WTC11 (cell line): ENCODE measurements around the gene TBC1D4. TPM values are rescaled to one million over a fixed set of nuclear protein-coding genes. Genes with fewer than 3 reads are reported as not detected.

Experiments
- ATAC-seq: fragments of 200-7000 bp; cut with Tn5 transposase; 2 replicates; pipeline ENCODE4 v1.10.0; 2021; ENCODE audit warnings: mild to moderate bottlenecking, moderate library complexity
- CTCF ChIA-PET: fragments of 300-600 bp; sonication (Branson Sonifier 250); formaldehyde crosslinking; loops from one replicate; lab custom pipeline; 2021; ENCODE audit warnings: antibody characterized with exemption; lab: Charles Lee
- POLR2A ChIA-PET: fragments of 350-600 bp; sonication (Branson Sonifier 250); formaldehyde crosslinking; loops from one replicate; lab custom pipeline; 2021; ENCODE audit warnings: antibody characterized with exemption; lab: Charles Lee
- DNase-seq: peaks from one replicate; pipeline ENCODE4 v3.0.0; 2021; ENCODE audit warnings: low spot score
- H3K27ac Mint-ChIP-seq: 2 replicates; pipeline ENCODE4 v1.8.0; 2021; ENCODE audit warnings: mixed read lengths
- H3K27me3 Mint-ChIP-seq: 2 replicates; pipeline ENCODE4 v1.8.0; 2021; ENCODE audit warnings: low read depth, mild to moderate bottlenecking, moderate library complexity, mixed read lengths
- H3K36me3 Mint-ChIP-seq: 2 replicates; pipeline ENCODE4 v1.8.0; 2021; ENCODE audit warnings: mixed read lengths
- H3K4me1 Mint-ChIP-seq: 2 replicates; pipeline ENCODE4 v1.8.0; 2022; ENCODE audit warnings: mixed read lengths
- H3K4me3 Mint-ChIP-seq: 2 replicates; pipeline ENCODE4 v1.8.0; 2021; ENCODE audit warnings: mild to moderate bottlenecking, moderate library complexity, mixed read lengths
- H3K9me3 Mint-ChIP-seq: 2 replicates; pipeline ENCODE4 v1.8.0; 2021; ENCODE audit warnings: mixed read lengths
- ATF1 ChIP-seq: sonication (generic); formaldehyde crosslinking; IDR thresholded peaks from 2 replicates; pipeline ENCODE4 v1.8.1; 2023; ENCODE audit warnings: mild to moderate bottlenecking, moderate library complexity, missing genetic modification reagents
- ATF2 ChIP-seq: sonication (generic); formaldehyde crosslinking; IDR thresholded peaks from 2 replicates; pipeline ENCODE4 v1.8.1; 2022; ENCODE audit warnings: low read depth, missing genetic modification reagents, borderline replicate concordance
- ATF3 ChIP-seq: sonication (generic); formaldehyde crosslinking; conservative IDR thresholded peaks from 2 replicates; pipeline ENCODE4 v1.8.1; 2022; ENCODE audit warnings: mild to moderate bottlenecking, missing genetic modification reagents
- ATF6 ChIP-seq: sonication (generic); formaldehyde crosslinking; IDR thresholded peaks from 2 replicates; pipeline ENCODE4 v1.8.1; 2023; ENCODE audit warnings: mild to moderate bottlenecking, missing genetic modification reagents
- GRHL2 ChIP-seq: fragments of 250-450 bp; sonication (Bioruptor Pico); IDR thresholded peaks from 2 replicates; pipeline ENCODE4 v1.8.0; 2022; ENCODE audit warnings: mild to moderate bottlenecking, moderate library complexity; ENCODE audit not compliant: insufficient replicate concordance, severe bottlenecking
- JUN ChIP-seq: sonication (generic); formaldehyde crosslinking; IDR thresholded peaks from 2 replicates; pipeline ENCODE4 v1.8.0; 2023; ENCODE audit warnings: mild to moderate bottlenecking, missing genetic modification reagents
- NFYB ChIP-seq: sonication (generic); formaldehyde crosslinking; conservative IDR thresholded peaks from 2 replicates; pipeline ENCODE4 v1.8.0; 2022; ENCODE audit warnings: low read depth, missing genetic modification reagents
- NR2C2 ChIP-seq: sonication (generic); formaldehyde crosslinking; IDR thresholded peaks from 2 replicates; pipeline ENCODE4 v1.8.0; 2022; ENCODE audit warnings: mild to moderate bottlenecking, missing genetic modification reagents
- NR3C1 ChIP-seq: sonication (generic); formaldehyde crosslinking; conservative IDR thresholded peaks from 2 replicates; pipeline ENCODE4 v1.8.1; 2023; ENCODE audit warnings: low read depth, mild to moderate bottlenecking, missing genetic modification reagents
- OVOL2 ChIP-seq: fragments of 250-450 bp; sonication (Bioruptor Pico); IDR thresholded peaks from 2 replicates; pipeline ENCODE4 v1.9.0; 2021; ENCODE audit warnings: mild to moderate bottlenecking, borderline replicate concordance
- PRRX2 ChIP-seq: fragments of 250-450 bp; sonication (Bioruptor Pico); IDR thresholded peaks from 2 replicates; pipeline ENCODE4 v1.8.0; 2021; ENCODE audit warnings: mild to moderate bottlenecking
- SMAD4 ChIP-seq: sonication (generic); formaldehyde crosslinking; IDR thresholded peaks from 2 replicates; pipeline ENCODE4 v1.8.0; 2022; ENCODE audit warnings: mild to moderate bottlenecking, missing genetic modification reagents
- TEAD1 ChIP-seq: sonication (generic); formaldehyde crosslinking; IDR thresholded peaks from 2 replicates; pipeline ENCODE4 v1.8.0; 2022; ENCODE audit warnings: mild to moderate bottlenecking, missing genetic modification reagents
- TP53 ChIP-seq: sonication (generic); formaldehyde crosslinking; IDR thresholded peaks from 2 replicates; pipeline ENCODE4 v1.8.1; 2023; ENCODE audit warnings: mild to moderate bottlenecking, missing genetic modification reagents
- ZBTB21 ChIP-seq: sonication (generic); formaldehyde crosslinking; IDR thresholded peaks from 2 replicates; pipeline ENCODE4 v1.8.1; 2023; ENCODE audit warnings: mild to moderate bottlenecking, missing genetic modification reagents, borderline replicate concordance
- ZNF121 ChIP-seq: sonication (generic); formaldehyde crosslinking; IDR thresholded peaks from 2 replicates; pipeline ENCODE4 v1.8.0; 2023; ENCODE audit warnings: missing genetic modification reagents
- ZNF416 ChIP-seq: fragments of 250-450 bp; sonication (Bioruptor Pico); IDR thresholded peaks from 2 replicates; pipeline ENCODE4 v1.9.0; 2021; ENCODE audit warnings: mild to moderate bottlenecking, inconsistent platforms
- ZNF671 ChIP-seq: fragments of 250-450 bp; sonication (Bioruptor Pico); IDR thresholded peaks from 2 replicates; pipeline ENCODE4 v1.8.0; 2021; ENCODE audit warnings: mild to moderate bottlenecking
- total RNA-seq: library from RNA; stranded (reverse); gene quantifications from 3 replicates; pipeline ENCODE4 v1.2.3, GENCODE V29; 2021
- TF ChIP-seq, protein P1 (sequence below): sonication (generic); formaldehyde crosslinking; IDR thresholded peaks from 2 replicates; pipeline ENCODE4 v1.8.0; 2022; ENCODE audit warnings: mild to moderate bottlenecking, missing genetic modification reagents
- TF ChIP-seq, protein P2 (sequence below): sonication (generic); formaldehyde crosslinking; IDR thresholded peaks from 2 replicates; pipeline ENCODE4 v1.8.1; 2022; ENCODE audit warnings: mild to moderate bottlenecking, moderate library complexity, missing genetic modification reagents
- TF ChIP-seq, protein P3 (sequence below): sonication (generic); formaldehyde crosslinking; IDR thresholded peaks from 2 replicates; pipeline ENCODE4 v1.8.0; 2022; ENCODE audit warnings: mild to moderate bottlenecking, missing genetic modification reagents

The TBC1D4 gene
- total RNA-seq, 1 experiment from 2014 or later = 37.1 TPM

DNA sequence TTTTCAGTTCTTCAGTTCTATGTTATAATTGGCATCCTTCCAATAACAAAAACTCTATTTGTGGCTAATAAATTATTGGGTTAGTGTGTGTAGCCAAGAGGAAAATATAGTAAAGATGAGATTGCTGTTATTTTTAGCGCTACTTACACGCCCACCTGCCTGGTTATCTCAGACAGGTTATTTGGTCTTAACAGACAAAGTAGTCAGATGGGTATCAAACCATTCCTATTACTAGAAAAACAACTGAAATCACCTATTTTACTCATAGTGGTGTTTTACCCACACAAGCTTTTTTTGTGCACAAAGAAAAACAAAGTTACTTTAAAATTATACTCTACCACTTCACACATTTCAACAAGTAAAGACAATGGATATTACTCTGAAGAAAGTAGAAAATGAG lies 151.2 kb downstream of the TBC1D4 start:
- Mint-ChIP-seq H3K9me3 (no peaks in the 10 kb centered on the region), H3K4me3 (no peak overlapping the region), H3K36me3 (peaks cover 15% of the 10 kb centered on the region), H3K27me3 (no peaks in the 10 kb centered on the region), H3K4me1 (peaks cover 28% of the 10 kb centered on the region), H3K27ac (no peak overlapping the region)
- ChIA-PET CTCF (interaction anchor here (1.6 to 2.4 kb wide), 3 partner anchors 27 to 151 kb away, joined by 4 to 8 read pairs (median 4); partner anchors contain the start of gene TBC1D4), POLR2A (no interaction called here)
- TF ChIP-seq JUN (CRISPR knock-in tag) (no peak), TEAD1 (CRISPR knock-in tag) (no peak), NR3C1 (CRISPR knock-in tag) (no peak), ZNF416 (CRISPR knock-in tag) (no peak), OVOL2 (no peak), ATF2 (CRISPR knock-in tag) (no peak), NR2C2 (CRISPR knock-in tag) (no peak), ZBTB21 (CRISPR knock-in tag) (no peak)
- no peak for DNase-seq
- ATAC-seq = no peak

GRCh38 chr13:75329723-75330122 lies 152.2 kb downstream of the TBC1D4 start:
- Mint-ChIP-seq H3K27ac (peak overlapping the region; percentile 82), H3K36me3 (peaks cover 11% of the 10 kb centered on the region)

DNA sequence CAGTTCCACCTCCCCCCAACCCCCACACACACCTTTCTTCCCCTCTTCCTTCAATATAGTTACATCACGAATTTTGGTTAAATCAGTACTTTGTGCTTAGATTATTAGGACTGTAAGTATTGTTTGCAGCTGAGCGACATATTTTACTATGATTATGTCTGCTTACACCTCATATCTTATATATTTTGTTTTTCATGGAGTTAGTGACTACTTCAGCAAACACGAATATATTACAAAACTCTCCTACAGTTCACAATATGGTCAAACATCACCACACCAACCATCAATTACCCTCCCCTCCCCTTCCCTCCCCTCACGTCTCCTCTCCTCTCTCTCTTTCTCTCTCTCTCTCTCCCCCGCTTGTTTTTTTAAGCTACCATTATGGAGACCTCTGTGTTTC lies 152.9 kb downstream of the TBC1D4 start:
- peaks cover 15% of the 10 kb centered on the region for H3K36me3 Mint-ChIP-seq
- CTCF ChIA-PET = interaction anchor here (1.7 kb wide), 1 partner anchor 153 kb away, joined by 4 read pairs; the partner anchor contains the start of gene TBC1D4
- H3K4me3 Mint-ChIP-seq = no peak overlapping the region
- TF ChIP-seq JUN (CRISPR knock-in tag) = no peak
- no peak for TF ChIP-seq SMAD4 (CRISPR knock-in tag)
- no peak for TF ChIP-seq ZBTB21 (CRISPR knock-in tag)
- TF ChIP-seq, protein P1, sequence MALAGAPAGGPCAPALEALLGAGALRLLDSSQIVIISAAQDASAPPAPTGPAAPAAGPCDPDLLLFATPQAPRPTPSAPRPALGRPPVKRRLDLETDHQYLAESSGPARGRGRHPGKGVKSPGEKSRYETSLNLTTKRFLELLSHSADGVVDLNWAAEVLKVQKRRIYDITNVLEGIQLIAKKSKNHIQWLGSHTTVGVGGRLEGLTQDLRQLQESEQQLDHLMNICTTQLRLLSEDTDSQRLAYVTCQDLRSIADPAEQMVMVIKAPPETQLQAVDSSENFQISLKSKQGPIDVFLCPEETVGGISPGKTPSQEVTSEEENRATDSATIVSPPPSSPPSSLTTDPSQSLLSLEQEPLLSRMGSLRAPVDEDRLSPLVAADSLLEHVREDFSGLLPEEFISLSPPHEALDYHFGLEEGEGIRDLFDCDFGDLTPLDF (CRISPR knock-in tag) = no peak
- H3K9me3 Mint-ChIP-seq = no peaks in the 10 kb centered on the region
- no peaks in the 10 kb centered on the region for H3K27me3 Mint-ChIP-seq
- ATAC-seq (peak; percentile 30; the same call in 1 of the 2 replicates), DNase-seq (no peak)
- H3K27ac Mint-ChIP-seq = peak overlapping the region; percentile 44; the same call in 1 of the 2 replicates
- POLR2A ChIA-PET = interaction anchor here (0.6 kb wide), 1 partner anchor 384 kb away, joined by 5 read pairs; no protein-coding TSS in a partner anchor
- H3K4me1 Mint-ChIP-seq = peaks cover 28% of the 10 kb centered on the region

More at GRCh38 chr13:75329723-75330122, 152.2 kb downstream of the TBC1D4 start:
- H3K4me3 Mint-ChIP-seq = no peak overlapping the region
- ChIA-PET CTCF (interaction anchor here (1.7 to 2.4 kb wide), 2 partner anchors 28 to 152 kb away, joined by 4 to 8 read pairs; partner anchors contain the start of gene TBC1D4), POLR2A (interaction anchor here (0.6 kb wide), 1 partner anchor 385 kb away, joined by 5 read pairs; no protein-coding TSS in a partner anchor)
- H3K27me3 Mint-ChIP-seq = no peaks in the 10 kb centered on the region
- H3K9me3 Mint-ChIP-seq = no peaks in the 10 kb centered on the region
- TF ChIP-seq ZNF121 (CRISPR knock-in tag) (no peak), PRRX2 (CRISPR knock-in tag) (no peak), ATF6 (no peak), NFYB (CRISPR knock-in tag) (no peak), ATF1 (CRISPR knock-in tag) (no peak)
- H3K4me1 Mint-ChIP-seq = peaks cover 28% of the 10 kb centered on the region
- ATAC-seq = no peak
- DNase-seq = no peak

GRCh38 chr13:75327135-75327510 lies 154.8 kb downstream of the TBC1D4 start:
- CTCF ChIA-PET = no interaction called here
- TF ChIP-seq, protein P2, sequence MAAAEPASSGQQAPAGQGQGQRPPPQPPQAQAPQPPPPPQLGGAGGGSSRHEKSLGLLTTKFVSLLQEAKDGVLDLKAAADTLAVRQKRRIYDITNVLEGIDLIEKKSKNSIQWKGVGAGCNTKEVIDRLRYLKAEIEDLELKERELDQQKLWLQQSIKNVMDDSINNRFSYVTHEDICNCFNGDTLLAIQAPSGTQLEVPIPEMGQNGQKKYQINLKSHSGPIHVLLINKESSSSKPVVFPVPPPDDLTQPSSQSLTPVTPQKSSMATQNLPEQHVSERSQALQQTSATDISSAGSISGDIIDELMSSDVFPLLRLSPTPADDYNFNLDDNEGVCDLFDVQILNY (CRISPR knock-in tag) = no peak
- TF ChIP-seq TEAD1 (CRISPR knock-in tag) (no peak), ATF3 (CRISPR knock-in tag) (no peak), TP53 (no peak), ATF2 (CRISPR knock-in tag) (no peak), GRHL2 (no peak), ZNF671 (no peak)
- TF ChIP-seq, protein P3, sequence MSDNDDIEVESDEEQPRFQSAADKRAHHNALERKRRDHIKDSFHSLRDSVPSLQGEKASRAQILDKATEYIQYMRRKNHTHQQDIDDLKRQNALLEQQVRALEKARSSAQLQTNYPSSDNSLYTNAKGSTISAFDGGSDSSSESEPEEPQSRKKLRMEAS (CRISPR knock-in tag) = no peak
- Mint-ChIP-seq H3K27me3 (no peaks in the 10 kb centered on the region), H3K27ac (no peak overlapping the region), H3K9me3 (no peaks in the 10 kb centered on the region), H3K4me3 (no peak overlapping the region), H3K4me1 (peaks cover 23% of the 10 kb centered on the region), H3K36me3 (peaks cover 16% of the 10 kb centered on the region)
- POLR2A ChIA-PET = interaction anchor here (1.4 kb wide), 1 partner anchor 155 kb away, joined by 3 read pairs; the partner anchor contains the start of gene TBC1D4
- ATAC-seq (no peak), DNase-seq (no peak)
